ENCODE results near the gene MAP3K14.
A peak's percentile ranks its signal among the peaks of the same experiment; 100 is the strongest.

MAP3K14 gene

DNA sequence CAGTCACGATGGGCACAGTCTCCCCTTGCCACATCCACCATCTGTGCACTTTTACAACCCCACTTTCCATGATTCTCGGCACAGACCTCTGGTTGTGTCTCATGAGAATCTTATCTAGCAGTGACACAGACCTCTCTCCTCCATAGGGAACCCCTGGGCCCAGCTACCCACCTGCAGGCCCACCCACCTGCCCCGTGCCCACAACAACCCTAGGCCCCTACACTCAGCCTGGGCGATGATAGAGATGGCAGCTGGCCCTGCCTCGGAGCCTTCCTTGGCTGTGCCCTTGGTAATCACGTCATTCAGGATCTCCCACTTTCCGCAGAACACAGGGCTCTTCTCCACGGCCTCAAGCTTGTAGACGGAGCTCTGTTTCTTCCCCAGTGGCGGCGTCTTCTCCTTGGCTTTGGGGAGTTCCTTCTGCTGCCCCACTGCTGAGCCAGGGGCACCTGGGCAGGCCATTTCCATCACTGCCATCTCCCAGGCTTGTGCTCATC, 26.5 kb downstream of the MAP3K14 start:
- TF ChIP-seq, protein P1, sequence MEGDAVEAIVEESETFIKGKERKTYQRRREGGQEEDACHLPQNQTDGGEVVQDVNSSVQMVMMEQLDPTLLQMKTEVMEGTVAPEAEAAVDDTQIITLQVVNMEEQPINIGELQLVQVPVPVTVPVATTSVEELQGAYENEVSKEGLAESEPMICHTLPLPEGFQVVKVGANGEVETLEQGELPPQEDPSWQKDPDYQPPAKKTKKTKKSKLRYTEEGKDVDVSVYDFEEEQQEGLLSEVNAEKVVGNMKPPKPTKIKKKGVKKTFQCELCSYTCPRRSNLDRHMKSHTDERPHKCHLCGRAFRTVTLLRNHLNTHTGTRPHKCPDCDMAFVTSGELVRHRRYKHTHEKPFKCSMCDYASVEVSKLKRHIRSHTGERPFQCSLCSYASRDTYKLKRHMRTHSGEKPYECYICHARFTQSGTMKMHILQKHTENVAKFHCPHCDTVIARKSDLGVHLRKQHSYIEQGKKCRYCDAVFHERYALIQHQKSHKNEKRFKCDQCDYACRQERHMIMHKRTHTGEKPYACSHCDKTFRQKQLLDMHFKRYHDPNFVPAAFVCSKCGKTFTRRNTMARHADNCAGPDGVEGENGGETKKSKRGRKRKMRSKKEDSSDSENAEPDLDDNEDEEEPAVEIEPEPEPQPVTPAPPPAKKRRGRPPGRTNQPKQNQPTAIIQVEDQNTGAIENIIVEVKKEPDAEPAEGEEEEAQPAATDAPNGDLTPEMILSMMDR (IDR thresholded peaks at IDR 0.05; ENCODE audit: unreplicated experiment in 3 of 3): no peak
- no peaks in the 10 kb centered on the region for H3K27me3 Mint-ChIP-seq (ENCODE audit: low read depth)
- H3K27ac Mint-ChIP-seq: peak overlapping the region in 1 of 3 experiments; percentile 72
- H3K4me3 Mint-ChIP-seq: no peak overlapping the region
- no peaks in the 10 kb centered on the region for H3K9me3 Mint-ChIP-seq
- H3K4me1 Mint-ChIP-seq: peaks cover 82% of the 10 kb centered on the region
- peaks cover 22% of the 10 kb centered on the region for H3K36me3 Mint-ChIP-seq (ENCODE audit: low read depth)

DNA sequence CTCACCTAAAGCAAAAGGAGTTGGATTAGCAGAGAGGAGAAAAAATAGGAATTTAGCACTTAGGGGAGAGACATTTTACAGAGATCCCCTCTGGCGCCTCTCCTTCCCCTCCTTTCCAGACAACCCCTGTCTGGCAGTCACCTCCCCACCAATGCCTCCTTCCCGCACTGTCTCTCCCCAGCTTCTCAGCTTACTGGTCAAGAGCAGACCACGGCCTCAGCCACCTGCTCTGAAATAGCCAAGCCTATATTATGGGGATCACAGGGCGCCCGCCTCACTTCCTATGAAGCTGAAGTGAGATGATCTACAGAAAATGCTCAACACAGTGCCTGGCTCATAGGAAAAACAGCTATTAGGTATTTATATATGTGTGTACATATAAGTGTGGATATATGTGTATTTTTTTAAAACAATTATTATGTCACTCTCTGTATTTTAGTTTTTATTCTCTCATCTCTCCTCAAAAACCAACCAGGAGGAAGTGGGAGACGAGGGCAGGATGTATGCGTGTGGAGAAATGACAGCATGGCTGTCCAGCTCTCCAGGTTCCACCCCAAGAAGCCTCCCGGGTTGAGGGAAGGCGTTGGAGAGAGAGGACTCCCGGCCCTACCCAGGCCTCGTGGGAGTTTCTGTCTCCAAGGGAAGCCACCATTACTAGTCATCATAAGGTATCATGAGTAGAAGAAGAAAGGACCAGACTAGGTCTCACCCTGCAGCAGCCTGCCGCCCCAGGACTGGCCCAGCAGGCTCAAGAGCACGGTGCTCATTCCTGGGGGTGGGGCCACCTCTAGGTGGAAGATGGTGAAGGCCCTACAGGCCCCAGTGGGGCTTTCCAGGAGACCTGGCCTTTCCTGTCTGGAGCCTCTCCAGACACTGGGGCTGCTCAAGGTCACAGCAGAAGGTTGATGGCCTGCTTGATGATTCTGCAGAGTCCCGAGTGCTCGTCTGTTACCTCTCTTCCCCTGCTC, 27.2 kb downstream of the MAP3K14 start:
- peaks cover 27% of the 10 kb centered on the region for H3K36me3 Mint-ChIP-seq (ENCODE audit: low read depth)
- H3K9me3 Mint-ChIP-seq: no peaks in the 10 kb centered on the region
- H3K4me3 Mint-ChIP-seq: peak overlapping the region in 1 of 3 experiments; percentile 55
- TF ChIP-seq, protein P1 (IDR thresholded peaks at IDR 0.05; ENCODE audit: unreplicated experiment in 3 of 3): no peak
- peak overlapping the region in 2 of 3 experiments; percentile 31 to 47 for H3K27ac Mint-ChIP-seq
- no peaks in the 10 kb centered on the region for H3K27me3 Mint-ChIP-seq (ENCODE audit: low read depth)
- H3K4me1 Mint-ChIP-seq: peaks cover 75% of the 10 kb centered on the region

DNA sequence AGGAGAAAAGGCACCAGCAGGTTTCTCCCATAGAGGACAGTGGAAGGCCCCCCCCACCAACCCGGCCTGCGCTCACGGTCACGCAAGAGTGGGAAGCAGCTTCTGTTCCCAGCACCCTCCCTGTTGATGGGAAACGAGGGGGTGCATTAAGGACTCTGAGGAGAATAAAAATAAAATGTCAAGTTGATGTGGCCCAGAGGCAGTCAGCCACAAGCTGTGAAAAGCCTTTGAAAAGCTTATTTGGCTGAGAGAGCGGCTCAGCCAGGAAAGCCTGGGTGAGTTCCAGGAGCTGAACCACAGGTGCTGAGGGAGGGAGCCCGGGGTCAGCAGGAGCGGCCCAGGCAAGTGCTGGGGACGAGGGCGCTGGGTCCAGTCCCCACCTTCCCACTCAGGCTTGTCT, 28.0 kb downstream of the MAP3K14 start:
- H3K36me3 Mint-ChIP-seq (ENCODE audit: low read depth): peaks cover 34% of the 10 kb centered on the region
- H3K27me3 Mint-ChIP-seq (ENCODE audit: low read depth): no peaks in the 10 kb centered on the region

DNA sequence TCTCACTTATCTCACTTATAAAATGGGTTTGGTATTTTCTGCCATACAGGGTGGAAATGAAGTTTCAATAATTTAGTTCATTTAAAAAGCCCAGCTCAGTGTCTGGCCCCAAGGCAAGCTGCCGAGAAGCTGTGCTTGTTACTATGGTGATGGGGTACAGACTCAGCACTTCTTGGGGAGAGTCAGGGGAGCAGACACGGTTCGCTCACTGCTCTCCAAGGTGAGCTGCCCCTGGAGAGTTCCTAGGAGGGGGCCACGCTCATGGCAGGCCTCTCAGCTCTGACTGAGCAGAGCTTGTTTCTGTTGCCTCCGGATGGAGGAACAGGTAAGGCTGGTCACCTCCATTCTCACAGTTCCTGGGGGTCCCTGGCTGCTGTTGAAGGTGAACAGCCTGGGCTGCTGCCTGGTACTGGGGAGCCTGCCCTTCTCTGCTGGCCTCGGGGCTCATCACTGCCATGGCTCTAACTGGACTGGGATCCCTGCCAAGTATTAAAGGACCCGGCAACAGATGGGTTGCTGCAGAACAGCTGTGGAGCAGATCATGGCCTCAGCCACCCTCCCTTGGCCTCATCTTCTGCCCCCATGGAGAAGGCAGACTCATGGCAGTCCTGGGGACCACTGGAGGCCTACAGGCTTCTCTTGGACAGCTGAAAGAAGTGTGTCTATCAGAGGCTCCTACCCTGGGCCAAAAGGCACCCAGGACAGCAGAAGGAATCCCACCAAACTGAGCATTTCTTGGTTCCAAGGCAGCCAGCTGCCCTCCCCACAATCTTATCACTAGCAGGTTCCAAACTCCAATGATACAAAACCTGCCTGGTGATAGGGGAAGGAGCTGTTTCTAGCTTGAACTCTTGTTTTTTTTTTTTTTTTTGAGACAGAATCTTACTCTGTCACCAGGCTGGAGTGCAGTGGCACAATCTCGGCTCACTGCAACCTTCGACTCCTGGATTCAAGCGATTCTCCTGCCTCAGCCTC, 29.0 kb downstream of the MAP3K14 start:
- H3K9me3 Mint-ChIP-seq: no peaks in the 10 kb centered on the region
- H3K36me3 Mint-ChIP-seq (ENCODE audit: low read depth): peaks cover 37% of the 10 kb centered on the region
- H3K4me3 Mint-ChIP-seq: no peak overlapping the region
- peaks cover 70% of the 10 kb centered on the region for H3K4me1 Mint-ChIP-seq
- TF ChIP-seq, protein P1 (IDR thresholded peaks at IDR 0.05; ENCODE audit: unreplicated experiment in 3 of 3): no peak
- H3K27me3 Mint-ChIP-seq (ENCODE audit: low read depth): no peaks in the 10 kb centered on the region
- H3K27ac Mint-ChIP-seq: peak overlapping the region in 1 of 3 experiments; percentile 15

More for the DNA sequence above, 28.0 kb downstream of the MAP3K14 start:
- Mint-ChIP-seq H3K4me3 (peak overlapping the region in 1 of 3 experiments; percentile 55), H3K27ac (peak overlapping the region in 2 of 3 experiments; percentile 68 to 70), H3K4me1 (peaks cover 74% of the 10 kb centered on the region), H3K9me3 (no peaks in the 10 kb centered on the region)
- TF ChIP-seq, protein P1 (IDR thresholded peaks at IDR 0.05; ENCODE audit: unreplicated experiment in 3 of 3): no peak

DNA sequence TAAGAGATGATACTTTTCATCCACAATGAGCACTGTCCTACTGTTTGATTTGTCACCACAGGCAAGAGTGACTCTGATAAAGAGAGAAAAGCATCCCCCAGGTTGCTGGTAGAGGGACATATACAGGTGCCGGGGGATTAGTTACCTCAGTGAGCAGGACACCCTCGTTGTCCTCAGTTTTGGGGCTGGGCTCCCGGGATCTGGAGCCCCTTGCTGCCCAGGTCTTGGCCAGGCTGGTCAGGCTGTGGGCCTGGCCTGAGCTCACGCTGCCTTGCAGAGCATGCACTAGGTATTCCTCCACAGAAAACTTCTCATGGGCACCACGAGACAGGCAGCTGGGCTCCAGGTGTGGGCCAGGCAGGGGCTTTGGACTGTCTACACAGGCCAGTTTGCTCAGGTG, 30.5 kb downstream of the MAP3K14 start:
- Mint-ChIP-seq H3K27ac (no peak overlapping the region), H3K4me3 (no peak overlapping the region), H3K27me3 (ENCODE audit: low read depth) (no peaks in the 10 kb centered on the region), H3K9me3 (no peaks in the 10 kb centered on the region), H3K36me3 (ENCODE audit: low read depth) (peaks cover 47% of the 10 kb centered on the region), H3K4me1 (peaks cover 65% of the 10 kb centered on the region)
- TF ChIP-seq, protein P1 (IDR thresholded peaks at IDR 0.05; ENCODE audit: unreplicated experiment in 3 of 3): no peak

Measured in nephron (organoid).